HG02852 (cell line): ENCODE measurements around the gene PPP1R9A.

ENCODE experiments used
- ATAC-seq: cut with Tn5 transposase; IDR thresholded peaks from one replicate; pipeline ENCODE4 v1.9.1; 2021; ENCODE audit warnings: mild to moderate bottlenecking, moderate library complexity; ENCODE audit not compliant: unreplicated experiment

Gene PPP1R9A

GRCh38 chr7:94908323-94909178, 1.2 kb downstream of the PPP1R9A start:
- ATAC-seq, result no peak

DNA sequence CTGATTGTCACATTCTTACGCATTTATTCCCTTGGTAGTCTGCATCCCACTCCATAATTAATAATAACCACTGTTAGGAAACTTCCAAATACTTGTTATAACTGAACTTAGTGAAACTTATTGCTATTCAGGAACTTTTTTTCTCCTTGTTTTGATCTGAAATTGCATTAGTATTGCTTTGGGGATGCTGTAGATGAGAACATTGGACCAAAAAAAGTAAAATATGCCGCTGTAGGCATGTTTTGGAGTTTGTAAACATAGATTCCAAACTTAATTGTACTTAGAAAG, 1.7 kb downstream of the PPP1R9A start:
- ATAC-seq, result no peak

- ATAC-seq, result no peak
Measured at GRCh38 chr7:94912085-94912484, 4.7 kb downstream of the PPP1R9A start.

DNA sequence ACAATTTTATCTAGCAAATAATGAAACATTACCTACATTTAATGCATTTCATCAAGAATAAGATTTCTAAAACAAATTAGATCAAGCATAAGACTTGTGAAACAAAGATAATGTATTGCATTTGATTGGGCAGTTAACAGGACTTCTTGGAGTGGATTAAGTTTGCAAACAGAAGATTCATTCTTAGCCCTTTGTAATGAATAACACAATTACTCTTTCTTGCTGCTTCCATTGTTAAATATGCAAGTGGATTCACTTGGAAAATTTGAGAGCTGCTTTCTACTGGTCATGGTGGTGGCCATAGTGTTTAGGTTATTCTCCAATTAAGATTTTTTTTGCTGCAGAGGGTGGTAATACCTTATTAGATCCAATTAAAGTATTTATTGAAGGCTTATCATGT, 6.0 kb downstream of the PPP1R9A start:
- no peak for ATAC-seq

- ATAC-seq, result no peak
Measured at GRCh38 chr7:94921911-94922310, 14.5 kb downstream of the PPP1R9A start.

GRCh38 chr7:94922457-94922856, 15.1 kb downstream of the PPP1R9A start:
- ATAC-seq, result no peak

GRCh38 chr7:94923412-94923811, 16.0 kb downstream of the PPP1R9A start:
- ATAC-seq, result no peak

- ATAC-seq, result no peak
Measured at GRCh38 chr7:94928168-94928707, 20.8 kb downstream of the PPP1R9A start.

DNA sequence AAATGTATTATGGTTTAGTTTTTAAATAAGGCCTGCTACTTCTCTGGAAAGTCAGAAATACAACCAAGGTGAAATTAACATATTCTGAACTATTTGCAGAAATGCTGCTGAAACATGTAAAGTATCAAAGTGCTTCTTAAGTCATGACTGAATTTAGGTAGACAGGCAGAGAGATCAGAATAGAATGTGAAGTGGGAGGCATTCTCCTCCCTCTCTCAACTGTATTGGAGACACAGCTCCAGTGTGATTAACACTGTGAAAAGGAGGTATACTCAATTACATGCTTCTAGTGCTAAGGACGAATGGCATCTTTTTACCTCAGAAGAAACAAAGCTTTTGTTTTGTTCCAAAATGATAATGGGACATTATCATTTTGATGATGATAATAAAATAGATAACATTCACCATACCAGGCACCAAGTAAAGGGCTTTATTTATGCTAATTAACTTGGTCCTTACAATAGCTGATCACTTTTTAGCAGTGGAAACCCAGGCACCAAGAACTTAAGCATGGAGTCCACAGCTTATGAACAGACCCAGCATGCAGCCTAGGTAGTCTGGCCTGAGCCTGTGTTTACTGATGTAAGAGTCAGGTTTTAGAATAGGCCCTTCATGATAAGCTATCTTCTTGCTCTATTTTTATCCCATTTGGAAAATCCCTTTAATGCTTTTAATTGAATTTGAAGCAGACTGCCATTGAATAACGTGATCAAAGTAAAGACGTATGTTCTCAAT, 26.0 kb downstream of the PPP1R9A start:
- no peak for ATAC-seq

DNA sequence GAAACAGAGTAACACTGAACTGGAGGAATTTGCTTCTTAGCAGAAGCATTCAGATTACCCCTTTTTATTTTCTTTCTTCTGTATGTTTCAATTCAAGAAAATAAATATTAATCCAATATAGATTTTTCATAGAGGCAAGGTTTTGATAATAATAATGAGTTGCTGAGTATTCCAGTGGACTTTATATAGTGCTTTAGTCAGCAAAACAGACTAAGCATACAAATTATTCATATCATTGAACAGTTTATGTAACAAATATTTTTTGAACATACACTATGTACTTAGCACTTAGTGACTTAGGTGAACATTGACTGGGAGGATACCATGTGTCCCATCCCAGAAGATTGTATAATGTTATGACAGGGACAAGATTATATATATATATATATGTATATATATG, 32.0 kb downstream of the PPP1R9A start:
- no peak for ATAC-seq

DNA sequence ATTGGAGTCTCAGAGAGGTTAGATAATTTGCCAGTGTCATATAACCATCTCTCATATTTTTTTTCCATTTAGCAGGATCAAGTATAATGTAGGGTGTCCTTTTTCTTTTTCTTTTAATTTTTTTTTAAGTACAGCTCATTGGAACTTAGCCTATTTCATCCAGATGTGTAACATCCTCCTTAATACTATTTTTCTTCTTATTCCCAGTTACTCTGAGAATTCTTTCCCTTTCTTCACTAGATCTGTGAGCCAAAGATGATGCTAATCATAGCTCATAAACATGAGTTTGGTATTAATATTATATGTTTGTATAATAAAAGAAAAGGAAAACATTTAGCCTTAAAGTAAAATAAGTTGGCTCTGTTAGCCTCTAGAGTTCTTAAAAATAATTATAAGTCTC, 32.8 kb downstream of the PPP1R9A start:
- ATAC-seq, result no peak

GRCh38 chr7:94941844-94942632, 34.6 kb downstream of the PPP1R9A start:
- ATAC-seq, result no peak

GRCh38 chr7:94943134-94943533, 35.7 kb downstream of the PPP1R9A start:
- no peak for ATAC-seq

GRCh38 chr7:94949532-94949931, 42.1 kb downstream of the PPP1R9A start:
- no peak for ATAC-seq

GRCh38 chr7:94955807-94956206, 48.4 kb downstream of the PPP1R9A start:
- no peak for ATAC-seq

- no peak for ATAC-seq
Measured at GRCh38 chr7:94957061-94957460, 49.7 kb downstream of the PPP1R9A start.

DNA sequence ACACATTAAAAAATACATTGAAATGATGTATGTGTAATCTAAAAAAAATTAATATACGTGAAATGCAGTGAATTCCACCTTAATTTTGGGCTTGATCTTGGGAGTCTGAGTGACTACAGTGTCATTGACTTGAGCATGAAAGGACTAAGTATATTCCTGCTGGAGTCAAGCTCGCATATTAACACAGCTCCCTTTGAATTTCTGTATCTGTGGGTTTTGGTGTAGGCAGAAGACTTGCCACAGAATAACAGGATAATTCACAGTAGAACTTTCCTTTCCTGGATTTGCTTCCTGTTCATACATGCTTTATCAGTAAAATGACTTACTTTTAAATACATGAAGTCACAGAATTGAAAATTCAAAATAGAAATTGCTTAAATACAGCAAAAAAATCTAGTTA, 55.3 kb downstream of the PPP1R9A start:
- no peak for ATAC-seq

DNA sequence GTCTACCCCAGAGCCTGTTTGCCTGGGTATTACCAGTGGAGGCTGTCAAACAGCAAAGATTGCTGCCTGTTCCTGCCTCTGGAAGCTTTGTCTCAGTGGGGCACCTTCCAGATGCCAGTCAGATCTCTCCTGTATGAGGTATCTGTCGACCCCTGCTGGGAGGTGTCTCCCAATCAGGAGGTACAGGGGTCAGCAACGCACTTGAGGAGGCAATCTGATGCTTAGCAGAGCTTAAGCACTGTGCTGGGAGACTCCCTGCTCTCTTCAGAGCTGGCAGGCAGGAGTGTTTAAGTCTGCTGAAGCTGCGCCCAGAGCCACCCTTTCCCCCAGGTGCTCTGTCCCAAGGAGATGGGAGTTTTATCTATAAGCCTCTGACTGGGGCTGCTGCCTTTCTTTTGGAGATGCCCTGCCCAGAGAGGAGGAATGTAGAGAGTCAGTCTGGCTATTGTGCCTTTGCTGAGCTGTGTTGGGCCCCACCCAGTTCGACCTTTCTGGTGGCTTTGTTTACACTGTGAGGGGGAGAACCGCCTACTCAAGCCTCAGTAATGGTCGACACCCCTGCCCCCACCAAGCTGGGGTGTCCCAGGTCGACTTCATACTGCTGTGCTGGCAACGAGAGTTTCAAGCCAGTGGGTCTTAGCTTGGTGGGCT, 62.2 kb downstream of the PPP1R9A start:
- ATAC-seq, result no peak

GRCh38 chr7:94970085-94970576, 62.7 kb downstream of the PPP1R9A start:
- ATAC-seq, result no peak

DNA sequence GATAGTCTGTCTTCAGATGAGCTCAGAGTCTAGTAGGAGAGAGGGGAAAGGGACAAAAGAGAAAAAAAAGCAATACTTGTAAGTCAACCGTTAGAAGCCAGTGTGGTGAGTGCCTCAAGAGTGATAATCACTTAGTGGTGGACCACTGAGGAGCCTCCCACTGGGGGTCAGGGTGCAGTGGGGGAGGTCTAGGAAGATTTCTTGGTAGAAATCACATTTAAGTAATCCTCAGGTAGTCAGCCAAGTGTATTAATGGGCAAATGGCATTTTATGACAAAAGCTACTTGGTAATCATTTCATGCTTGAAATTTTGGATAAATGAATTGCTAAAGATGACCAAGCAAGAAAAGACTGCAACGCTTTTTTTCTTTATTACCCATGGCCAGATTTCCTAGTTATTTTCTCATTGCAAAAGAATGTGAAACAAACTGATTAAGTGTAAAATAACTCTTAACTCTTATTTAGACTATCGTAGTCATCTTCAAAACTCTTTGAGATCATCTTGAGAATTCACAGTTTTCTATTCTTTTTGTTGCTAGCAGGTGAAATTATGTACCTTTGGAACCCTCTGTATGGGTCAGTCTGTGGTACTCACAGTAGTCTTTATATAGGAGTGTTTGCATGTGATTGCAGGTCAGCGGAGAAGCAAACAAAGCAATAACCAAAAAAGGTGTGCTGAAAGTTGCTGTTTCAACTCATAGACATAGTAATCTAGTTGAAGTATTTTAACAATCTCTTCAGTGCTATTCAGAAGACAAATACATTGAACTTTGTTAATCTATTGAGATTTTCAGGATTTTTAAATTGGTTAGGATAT, 63.9 kb downstream of the PPP1R9A start:
- ATAC-seq, result no peak
